GDM1 (cell line): Measurements from ENCODE around the gene PHTF2.
A peak's percentile ranks its signal among the peaks of the same experiment; 100 is the strongest.
"Not testable (repeated sequence)": the region's sequence is repeated elsewhere in the genome, so short reads cannot be mapped to it uniquely, and the experiment has no call there.

Experiments
- DNase-seq: peaks from one replicate; lab custom pipeline; 2025; lab: John Stamatoyannopoulos, UW

PHTF2 gene

GRCh38 chr7:77798394-77799077 is at the start of gene PHTF2, which contains the start of gene TMEM60:
PHTF2 (plus strand) TSS chr7:77798773.
TMEM60 (minus strand) TSS chr7:77798434; CDS start chr7:77794373, 4,061 bp downstream.
- peak; percentile 98 for DNase-seq

DNA sequence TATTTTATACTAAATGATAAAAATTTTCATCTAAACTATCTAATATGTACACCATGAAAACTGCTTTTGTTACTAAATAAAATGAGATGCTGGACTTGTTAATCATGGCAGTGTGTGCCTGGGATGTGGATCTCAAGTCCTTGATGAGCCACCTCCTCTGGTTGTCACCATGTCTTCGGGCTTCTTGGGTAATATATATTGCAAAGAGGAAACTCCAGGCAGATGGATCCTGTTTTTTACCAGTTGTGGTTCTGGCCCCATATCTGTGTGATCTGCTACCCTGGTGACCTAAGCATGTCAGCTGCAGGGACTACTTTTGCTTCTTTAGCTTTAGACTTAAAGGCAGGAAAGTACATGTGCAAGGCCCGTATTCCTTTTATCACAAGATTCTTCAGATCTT is 46.6 kb upstream of the PHTF2 start:
- DNase-seq = peak; percentile 91

DNA sequence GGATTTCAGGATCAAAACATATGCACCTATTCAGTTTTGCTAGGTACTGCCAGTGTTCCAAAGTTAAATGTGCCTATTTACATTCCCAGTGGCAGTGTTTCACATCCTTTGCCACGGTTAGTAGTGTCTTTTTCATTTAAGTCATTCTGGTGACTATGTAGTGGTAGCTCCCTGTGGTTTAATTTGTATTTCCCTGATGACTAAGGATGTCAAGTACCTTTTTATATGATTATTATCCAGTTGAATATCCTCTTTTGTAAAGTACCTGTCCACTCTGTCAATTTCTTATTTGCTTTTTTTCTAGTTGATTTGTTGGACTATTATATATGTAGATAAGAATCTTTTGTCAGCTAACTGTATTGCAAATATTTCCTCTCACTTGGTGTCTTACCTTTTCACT is 45.4 kb upstream of the PHTF2 start:
- DNase-seq = no peak

DNA sequence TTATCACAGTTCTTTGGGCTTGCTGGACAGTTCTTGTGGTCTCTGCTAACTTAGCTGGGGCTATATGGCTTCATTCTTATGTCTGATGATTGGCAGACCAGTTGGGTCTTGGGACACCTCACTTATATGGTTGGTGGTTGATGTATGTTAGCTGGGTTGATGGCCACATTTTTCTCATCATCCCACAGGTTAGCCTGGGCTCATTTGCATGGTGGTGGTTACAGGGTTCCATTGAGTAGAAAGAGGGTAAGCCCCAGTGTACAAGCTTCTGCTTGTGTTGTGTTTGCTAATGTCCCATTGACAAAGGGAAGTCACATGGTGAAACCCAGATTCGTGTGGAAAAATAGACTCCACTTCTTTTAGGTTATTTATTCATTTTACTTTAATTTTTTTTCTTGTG is 41.0 kb upstream of the PHTF2 start:
- no peak for DNase-seq

GRCh38 chr7:77759294-77759889 is 39.2 kb upstream of the PHTF2 start:
- peak; percentile 44 for DNase-seq

- no peak for DNase-seq
These were observed 37.6 kb upstream of the PHTF2 start for GRCh38 chr7:77760809-77761453.

- no peak for DNase-seq
These were observed 33.1 kb upstream of the PHTF2 start for GRCh38 chr7:77765481-77765880.

DNA sequence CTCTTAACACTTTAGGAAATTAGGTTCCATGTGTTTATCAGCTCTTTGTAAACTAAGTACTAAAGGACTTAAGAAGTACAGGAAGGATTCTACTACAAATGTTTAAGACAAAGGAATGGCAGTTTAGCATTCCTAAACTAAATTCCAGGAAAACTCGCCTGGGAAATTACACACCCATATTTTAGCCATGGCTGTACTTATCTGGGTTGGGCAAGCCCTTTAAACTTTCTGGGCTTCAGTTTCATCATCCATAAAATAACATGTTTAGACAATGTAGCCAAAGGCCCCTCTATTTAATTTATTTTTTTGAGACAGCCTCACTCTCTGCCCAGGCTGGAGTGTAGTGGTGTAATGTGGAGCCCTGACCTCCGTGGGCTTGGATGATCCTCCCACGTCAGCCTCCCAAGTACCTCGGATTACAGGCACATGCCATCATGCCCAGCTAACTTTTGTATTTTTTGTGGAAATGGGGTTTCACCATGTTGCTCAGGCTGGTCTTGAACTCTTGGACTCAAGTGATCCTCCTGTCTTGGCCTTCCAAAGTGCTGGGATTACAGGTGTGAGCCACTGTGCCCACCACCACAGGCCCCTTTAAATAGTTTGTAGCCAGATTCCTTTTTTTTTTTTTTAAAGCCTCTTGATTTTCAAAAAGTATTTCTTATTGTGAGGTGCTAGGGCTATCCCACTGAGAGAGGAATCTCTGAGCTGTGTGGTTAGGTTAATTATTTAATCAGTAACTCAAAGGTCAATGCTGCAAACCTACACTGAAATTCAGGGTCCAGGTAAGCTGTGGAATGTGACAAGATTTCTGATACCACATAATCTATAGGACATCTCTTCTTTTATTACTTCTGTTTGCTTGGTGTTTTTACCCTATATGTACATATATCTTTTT is 32.4 kb upstream of the PHTF2 start:
- DNase-seq = no peak

- no peak for DNase-seq
These were observed 31.6 kb upstream of the PHTF2 start for GRCh38 chr7:77766801-77767605.

GRCh38 chr7:77770316-77770715 is 28.3 kb upstream of the PHTF2 start:
- no peak for DNase-seq

DNA sequence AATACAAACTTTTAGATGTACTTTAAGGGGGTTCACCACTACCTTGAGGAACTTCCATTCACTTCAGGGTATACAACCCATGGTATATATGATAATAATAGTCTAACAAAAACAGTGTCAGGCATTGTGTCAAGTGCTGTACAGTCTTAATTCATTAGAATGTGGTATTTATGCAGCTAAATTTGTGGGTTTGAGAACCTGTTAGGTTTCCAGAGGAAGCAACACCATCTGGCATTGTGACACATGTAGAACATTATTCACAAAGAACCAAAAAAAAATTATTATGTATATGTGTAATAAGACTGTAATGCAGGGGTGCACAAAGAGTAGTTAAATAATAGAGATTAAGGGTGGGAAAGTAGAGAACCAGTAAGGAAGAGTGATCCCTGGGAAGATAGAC is 26.7 kb upstream of the PHTF2 start:
- DNase-seq = no peak

- DNase-seq = no peak
These were observed 20.0 kb upstream of the PHTF2 start for GRCh38 chr7:77778535-77778934.

- no peak for DNase-seq
These were observed 16.2 kb upstream of the PHTF2 start for GRCh38 chr7:77782383-77782782.

GRCh38 chr7:77783111-77783510 is 15.5 kb upstream of the PHTF2 start:
- no peak for DNase-seq

DNA sequence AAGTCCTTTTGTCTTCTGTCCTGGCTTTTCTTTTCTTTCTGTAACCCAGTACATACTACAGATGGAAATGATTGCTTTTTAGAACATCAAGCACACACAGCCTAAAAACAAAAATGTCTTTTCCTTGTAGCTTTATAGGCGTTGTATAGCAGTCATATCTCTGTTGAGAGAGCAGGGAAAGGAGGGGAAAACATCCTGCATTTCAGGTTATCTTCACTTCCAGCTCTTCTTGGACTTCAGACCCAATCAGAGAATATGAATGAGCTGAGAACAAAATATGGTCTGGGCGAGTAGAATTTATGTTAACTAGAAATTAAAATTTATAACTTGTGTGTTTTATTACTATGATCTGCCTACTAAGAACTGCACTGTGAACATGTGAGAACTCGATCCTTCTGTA is 15.0 kb upstream of the PHTF2 start:
- no peak for DNase-seq

DNA sequence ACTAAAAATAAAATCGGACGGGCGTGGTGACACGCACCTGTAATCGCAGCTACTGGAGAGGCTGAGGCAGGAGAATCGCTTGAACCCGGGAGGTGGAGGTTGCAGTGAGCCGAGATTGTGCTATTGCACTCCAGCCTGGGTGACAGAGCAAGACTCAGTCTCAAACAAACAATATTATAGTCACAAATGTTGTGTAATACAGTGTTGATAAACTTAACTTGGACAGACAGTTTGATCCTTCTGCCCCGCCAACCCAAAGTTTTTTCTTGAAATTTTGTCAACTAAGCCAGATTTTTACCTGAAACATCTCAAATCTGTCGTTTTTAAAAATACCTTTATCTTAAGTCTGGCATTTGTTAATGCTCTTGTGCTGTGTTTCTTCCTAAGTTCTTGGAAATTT is 14.1 kb upstream of the PHTF2 start:
- not testable (repeated sequence) for DNase-seq

DNA sequence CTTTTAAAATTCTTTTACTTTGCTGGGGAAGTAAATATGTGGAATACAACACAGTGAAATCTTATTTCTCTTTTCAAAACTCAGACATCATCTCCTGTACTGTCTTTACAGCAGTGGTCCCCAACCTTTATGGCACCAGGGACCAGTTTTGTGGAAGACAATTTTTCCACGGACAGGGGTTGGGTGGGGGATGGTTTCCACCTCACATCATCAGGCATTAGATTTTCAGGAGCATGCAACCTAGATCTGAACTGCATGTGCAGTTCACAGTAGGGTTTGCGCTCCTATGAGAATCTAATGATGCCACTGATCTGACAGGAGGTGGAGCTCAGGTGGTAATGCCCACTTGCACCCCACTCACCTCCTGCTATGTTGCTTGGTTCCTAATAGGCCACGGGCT is 12.6 kb upstream of the PHTF2 start:
- no peak for DNase-seq

DNA sequence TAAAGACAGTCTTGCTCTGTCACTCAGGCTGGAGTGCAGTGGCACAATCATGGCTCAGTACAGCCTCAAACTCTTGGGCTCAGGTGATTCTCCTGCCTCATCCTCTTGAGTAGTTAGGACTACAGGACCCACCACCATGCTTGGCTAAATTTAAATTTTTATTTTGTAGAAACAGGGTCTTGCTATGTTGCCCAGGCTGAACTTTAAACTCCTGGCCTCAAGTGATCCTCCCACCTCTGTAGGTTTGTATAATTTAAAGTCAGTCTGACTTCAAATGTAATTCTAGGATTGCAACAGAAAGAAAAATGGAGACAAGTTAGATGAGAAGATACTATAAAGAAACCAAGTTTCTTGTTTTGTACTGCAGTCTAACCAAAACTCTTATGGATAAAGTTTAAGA is 11.8 kb upstream of the PHTF2 start:
- DNase-seq = no peak

GRCh38 chr7:77788327-77788902 is 10.2 kb upstream of the PHTF2 start:
- no peak for DNase-seq

DNA sequence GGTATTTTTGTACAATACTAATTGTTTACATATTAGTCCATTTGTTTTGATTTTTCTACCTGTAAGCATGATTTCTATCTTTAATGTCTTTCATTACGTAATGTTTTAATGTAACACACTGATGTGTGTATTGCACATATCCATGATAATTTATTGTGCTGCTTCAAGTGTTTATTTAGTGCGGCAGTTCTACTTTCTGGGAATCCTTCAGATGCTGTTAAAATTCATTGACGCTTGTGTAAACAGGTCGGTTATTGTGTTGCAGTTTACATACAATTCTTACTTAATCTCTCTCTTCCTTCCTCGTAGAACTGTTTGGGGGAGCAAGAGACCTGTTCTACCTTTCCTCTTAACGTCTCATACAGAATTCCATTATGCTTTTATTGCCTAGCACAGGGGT is 7.2 kb upstream of the PHTF2 start:
- no peak for DNase-seq

GRCh38 chr7:77791956-77792355 is 6.6 kb upstream of the PHTF2 start:
- DNase-seq = no peak
